CD8-positive, alpha-beta memory T cell (primary cell): Measurements from ENCODE around the gene PTPRJ. TPM values are rescaled to one million over a fixed set of nuclear protein-coding genes. Genes with fewer than 3 reads are reported as not detected.

Experiments used
- CTCF ChIA-PET: fragments of 350-600 bp; sonication (Branson Sonifier 250); formaldehyde crosslinking; loops from one replicate; lab custom pipeline; 2021; ENCODE audit warnings: antibody characterized with exemption; lab: Charles Lee
- POLR2A ChIA-PET: fragments of 350-600 bp; sonication (Branson Sonifier 250); formaldehyde crosslinking; loops from one replicate; lab custom pipeline; 2021; ENCODE audit warnings: antibody characterized with exemption; lab: Charles Lee
- DNase-seq, 5 donors: peaks; one replicate each; pipeline versions ENCODE4 v3.0.0 to v3.0.0-alpha.2; 2020 to 2022; ENCODE audit warnings: mixed read lengths in 1 of 5
- H3K27ac ChIP-seq: one replicate; pipeline ENCODE4 v1.7.0; 2013; ENCODE audit warnings: low read depth, mild to moderate bottlenecking, low read length, moderate library complexity
- H3K27me3 ChIP-seq: 2 replicates; pipeline ENCODE4 v1.7.0; 2013; ENCODE audit warnings: low read length, mild to moderate bottlenecking; ENCODE audit not compliant: insufficient read depth, poor library complexity, severe bottlenecking
- H3K36me3 ChIP-seq: 2 replicates; pipeline ENCODE4 v1.7.0; 2013; ENCODE audit warnings: mild to moderate bottlenecking, low read length, moderate library complexity; ENCODE audit not compliant: insufficient read depth
- H3K4me1 ChIP-seq: 2 replicates; pipeline ENCODE4 v1.7.0; 2013; ENCODE audit warnings: mild to moderate bottlenecking, low read length, moderate library complexity; ENCODE audit not compliant: insufficient read depth
- H3K4me3 ChIP-seq: 2 replicates; pipeline ENCODE4 v1.7.0; 2013; ENCODE audit warnings: mild to moderate bottlenecking, low read length
- H3K9me3 ChIP-seq: 2 replicates; pipeline ENCODE4 v1.7.0; 2013; ENCODE audit warnings: mild to moderate bottlenecking, low read length
- H3K27ac Mint-ChIP-seq, 8 donors: one replicate each; pipeline ENCODE4 v1.8.0; 2020 to 2021; ENCODE audit warnings: mixed read lengths in 8 of 8, mild to moderate bottlenecking in 6 of 8, inconsistent platforms in 3 of 8, moderate library complexity in 3 of 8
- H3K27me3 Mint-ChIP-seq, 2 donors: one replicate each; pipeline ENCODE4 v1.8.0; 2020 to 2021; ENCODE audit warnings: mixed read lengths in 2 of 2, mild to moderate bottlenecking in 1 of 2, moderate library complexity in 1 of 2
- H3K36me3 Mint-ChIP-seq, 3 donors: one replicate each; pipeline ENCODE4 v1.8.0; 2020 to 2021; ENCODE audit warnings: mixed read lengths in 3 of 3, inconsistent platforms in 1 of 3, mild to moderate bottlenecking in 1 of 3
- H3K4me1 Mint-ChIP-seq, 3 donors: one replicate each; pipeline ENCODE4 v1.8.0; 2020 to 2021; ENCODE audit warnings: mixed read lengths in 3 of 3, inconsistent platforms in 1 of 3, mild to moderate bottlenecking in 1 of 3
- H3K4me3 Mint-ChIP-seq, 7 donors: one replicate each; pipeline ENCODE4 v1.8.0; 2020 to 2021; ENCODE audit warnings: mixed read lengths in 7 of 7, mild to moderate bottlenecking in 6 of 7, moderate library complexity in 4 of 7, inconsistent platforms in 2 of 7
- H3K9me3 Mint-ChIP-seq, 5 donors: one replicate each; pipeline ENCODE4 v1.8.0; 2020 to 2022; ENCODE audit warnings: mixed read lengths in 5 of 5, mild to moderate bottlenecking in 3 of 5, moderate library complexity in 2 of 5, inconsistent platforms in 1 of 5
- polyA plus RNA-seq: library from polyadenylated mRNA; unstranded; fragments of 300-500 nt; fragmentation: Illumina TruSeq; gene quantifications from one replicate; pipeline ENCODE4 v1.2.3, GENCODE V29; 2021
- total RNA-seq, 2 experiments: library from RNA; stranded (reverse); gene quantifications; one replicate each; pipeline ENCODE4 v1.2.3, GENCODE V29; 2021

Gene PTPRJ
- total and polyA plus RNA-seq, 3 experiments from 2014 or later = 16.0 to 25.6 (median 25.1) TPM

- ChIA-PET POLR2A (no interaction called here), CTCF (no interaction called here)
- no peaks in the 10 kb centered on the region for H3K27me3 ChIP-seq
- H3K36me3 ChIP-seq = no peaks in the 10 kb centered on the region
- H3K27me3 Mint-ChIP-seq = no peaks in the 10 kb centered on the region
- no peak overlapping the region for H3K4me3 Mint-ChIP-seq
- no peaks in the 10 kb centered on the region for H3K9me3 ChIP-seq
- H3K36me3 Mint-ChIP-seq = peaks cover 0 to 11% (median 5%) of the 10 kb centered on the region in 3 donors
- peaks cover 67% of the 10 kb centered on the region for H3K4me1 ChIP-seq
- H3K4me3 ChIP-seq = no peak overlapping the region
- no peaks in the 10 kb centered on the region for H3K9me3 Mint-ChIP-seq
- no peak overlapping the region for H3K27ac Mint-ChIP-seq
- no peak overlapping the region for H3K27ac ChIP-seq
- no peak for DNase-seq
- peaks cover 74 to 91% (median 86%) of the 10 kb centered on the region in 3 donors for H3K4me1 Mint-ChIP-seq
These were observed 67.3 kb downstream of the PTPRJ start for GRCh38 chr11:48047616-48048015.

GRCh38 chr11:48049036-48049435, 68.7 kb downstream of the PTPRJ start:
- Mint-ChIP-seq H3K27me3 (no peaks in the 10 kb centered on the region), H3K9me3 (no peaks in the 10 kb centered on the region), H3K4me1 (peaks cover 61 to 82% (median 76%) of the 10 kb centered on the region in 3 donors), H3K27ac (peak overlapping the region in 3 of 8 donors; percentile 52 to 61 (median 59)), H3K36me3 (peaks cover 0 to 11% (median 5%) of the 10 kb centered on the region in 3 donors), H3K4me3 (peak overlapping the region in 1 of 7 donors; percentile 18)
- CTCF ChIA-PET = no interaction called here
- POLR2A ChIA-PET = no interaction called here
- no peaks in the 10 kb centered on the region for H3K9me3 ChIP-seq
- no peaks in the 10 kb centered on the region for H3K27me3 ChIP-seq
- DNase-seq = no peak
- no peaks in the 10 kb centered on the region for H3K36me3 ChIP-seq
- no peak overlapping the region for H3K4me3 ChIP-seq
- H3K27ac ChIP-seq = no peak overlapping the region
- H3K4me1 ChIP-seq = peaks cover 57% of the 10 kb centered on the region

GRCh38 chr11:48050304-48050703, 69.9 kb downstream of the PTPRJ start:
- DNase-seq = no peak
- Histone ChIP-seq H3K36me3 (no peaks in the 10 kb centered on the region), H3K4me1 (peaks cover 59% of the 10 kb centered on the region), H3K27me3 (no peaks in the 10 kb centered on the region), H3K9me3 (no peaks in the 10 kb centered on the region), H3K4me3 (no peak overlapping the region), H3K27ac (no peak overlapping the region)
- POLR2A ChIA-PET = interaction anchor here (0.6 kb wide), 1 partner anchor 66 kb away, joined by 8 read pairs; no protein-coding TSS in a partner anchor
- CTCF ChIA-PET = interaction anchor here (0.7 to 0.9 kb wide), 2 partner anchors 13 to 43 kb away, joined by 3 read pairs; no protein-coding TSS in a partner anchor
- H3K27me3 Mint-ChIP-seq = no peaks in the 10 kb centered on the region
- peak overlapping the region in 4 of 7 donors; percentile 2 to 47 (median 14) for H3K4me3 Mint-ChIP-seq
- H3K27ac Mint-ChIP-seq = peak overlapping the region in 7 of 8 donors; percentile 1 to 88 (median 37)
- peaks cover 0 to 11% (median 5%) of the 10 kb centered on the region in 3 donors for H3K36me3 Mint-ChIP-seq
- H3K9me3 Mint-ChIP-seq = no peaks in the 10 kb centered on the region
- peaks cover 57 to 82% (median 77%) of the 10 kb centered on the region in 3 donors for H3K4me1 Mint-ChIP-seq

GRCh38 chr11:48051217-48051830, 71.0 kb downstream of the PTPRJ start:
- ChIA-PET CTCF (no interaction called here), POLR2A (interaction anchor here (0.6 kb wide), 2 partner anchors 41 to 67 kb away, joined by 3 to 8 read pairs; no protein-coding TSS in a partner anchor)
- no peak overlapping the region for H3K27ac ChIP-seq
- no peaks in the 10 kb centered on the region for H3K27me3 ChIP-seq
- peak overlapping the region; percentile 52 to 94 (median 78) for H3K27ac Mint-ChIP-seq
- no peaks in the 10 kb centered on the region for H3K9me3 ChIP-seq
- DNase-seq = no peak
- H3K4me3 ChIP-seq = no peak overlapping the region
- H3K4me1 Mint-ChIP-seq = peaks cover 57 to 82% (median 77%) of the 10 kb centered on the region in 3 donors
- peaks cover 0 to 10% (median 5%) of the 10 kb centered on the region in 3 donors for H3K36me3 Mint-ChIP-seq
- H3K4me3 Mint-ChIP-seq = peak overlapping the region in 5 of 7 donors; percentile 9 to 57 (median 45)
- H3K36me3 ChIP-seq = no peaks in the 10 kb centered on the region
- H3K4me1 ChIP-seq = peaks cover 60% of the 10 kb centered on the region
- no peaks in the 10 kb centered on the region for H3K9me3 Mint-ChIP-seq
- H3K27me3 Mint-ChIP-seq = no peaks in the 10 kb centered on the region

GRCh38 chr11:48052183-48053044, 72.1 kb downstream of the PTPRJ start:
- CTCF ChIA-PET = interaction anchor here (1.1 kb wide), 1 partner anchor 41 kb away, joined by 3 read pairs; no protein-coding TSS in a partner anchor
- POLR2A ChIA-PET = interaction anchor here (0.6 kb wide), 1 partner anchor 40 kb away, joined by 3 read pairs; no protein-coding TSS in a partner anchor
- no peak overlapping the region for H3K27ac ChIP-seq

GRCh38 chr11:48054994-48055291, 74.6 kb downstream of the PTPRJ start:
- no peaks in the 10 kb centered on the region for H3K9me3 ChIP-seq
- ChIA-PET CTCF (interaction anchor here (1.0 to 4.1 kb wide), 4 partner anchors 53 to 120 kb away, joined by 3 to 22 read pairs (median 10); no protein-coding TSS in a partner anchor), POLR2A (interaction anchor here (1.9 kb wide), 1 partner anchor 53 kb away, joined by 12 read pairs; no protein-coding TSS in a partner anchor)
- Mint-ChIP-seq H3K4me1 (peaks cover 72 to 89% (median 89%) of the 10 kb centered on the region in 3 donors), H3K27ac (peak overlapping the region in 5 of 8 donors; percentile 61 to 94 (median 79)), H3K9me3 (no peaks in the 10 kb centered on the region), H3K4me3 (peak overlapping the region in 4 of 7 donors; percentile 51 to 89 (median 72)), H3K27me3 (no peaks in the 10 kb centered on the region), H3K36me3 (no peaks in the 10 kb centered on the region)
- H3K36me3 ChIP-seq = no peaks in the 10 kb centered on the region
- H3K4me3 ChIP-seq = no peak overlapping the region
- no peaks in the 10 kb centered on the region for H3K27me3 ChIP-seq
- DNase-seq = no peak
- peaks cover 89% of the 10 kb centered on the region for H3K4me1 ChIP-seq
- no peak overlapping the region for H3K27ac ChIP-seq

More at GRCh38 chr11:48052183-48053044, 72.1 kb downstream of the PTPRJ start:
- Histone ChIP-seq H3K27me3 (no peaks in the 10 kb centered on the region), H3K36me3 (no peaks in the 10 kb centered on the region), H3K4me1 (peaks cover 68% of the 10 kb centered on the region), H3K4me3 (no peak overlapping the region), H3K9me3 (no peaks in the 10 kb centered on the region)
- Mint-ChIP-seq H3K27ac (peak overlapping the region; percentile 11 to 92 (median 73)), H3K9me3 (no peaks in the 10 kb centered on the region), H3K36me3 (peaks cover 0 to 10% (median 5%) of the 10 kb centered on the region in 3 donors), H3K4me3 (peak overlapping the region in 1 of 7 donors; percentile 12), H3K4me1 (peaks cover 64 to 87% (median 84%) of the 10 kb centered on the region in 3 donors), H3K27me3 (no peaks in the 10 kb centered on the region)
- no peak for DNase-seq

- H3K36me3 Mint-ChIP-seq = no peaks in the 10 kb centered on the region
- peak overlapping the region; percentile 29 to 89 (median 72) for H3K4me3 Mint-ChIP-seq
- peaks cover 71 to 89% (median 89%) of the 10 kb centered on the region in 3 donors for H3K4me1 Mint-ChIP-seq
- no peaks in the 10 kb centered on the region for H3K27me3 Mint-ChIP-seq
- Histone ChIP-seq H3K27ac (peak overlapping the region; percentile 54), H3K4me1 (peaks cover 87% of the 10 kb centered on the region), H3K36me3 (no peaks in the 10 kb centered on the region), H3K27me3 (no peaks in the 10 kb centered on the region), H3K9me3 (no peaks in the 10 kb centered on the region), H3K4me3 (peak overlapping the region; percentile 42)
- H3K9me3 Mint-ChIP-seq = no peaks in the 10 kb centered on the region
- DNase-seq = peak; percentile 16 to 77 (median 67)
- H3K27ac Mint-ChIP-seq = peak overlapping the region; percentile 61 to 94 (median 80)
- POLR2A ChIA-PET = interaction anchor here (0.5 to 1.9 kb wide), 5 partner anchors 42 to 100 kb away, joined by 3 to 12 read pairs (median 5); no protein-coding TSS in a partner anchor
- CTCF ChIA-PET = interaction anchor here (1.0 to 4.1 kb wide), 7 partner anchors 43 to 122 kb away, joined by 3 to 22 read pairs (median 4); no protein-coding TSS in a partner anchor
These were observed 75.2 kb downstream of the PTPRJ start for GRCh38 chr11:48055292-48056132.
